Common myeloid progenitor, CD34-positive (primary cell): ENCODE results near the gene GPR39.
A peak's percentile ranks its signal among the peaks of the same experiment; 100 is the strongest.
"Not testable (repeated sequence)": the region's sequence is repeated elsewhere in the genome, so short reads cannot be mapped to it uniquely, and the experiment has no call there.

ENCODE experiments used
- CTCF ChIA-PET: fragments of 350-600 bp; sonication (Branson Sonifier 250); formaldehyde crosslinking; loops from one replicate; lab custom pipeline; 2021; ENCODE audit warnings: antibody characterized with exemption; lab: Charles Lee
- POLR2A ChIA-PET: fragments of 350-600 bp; sonication (Branson Sonifier 250); formaldehyde crosslinking; loops from one replicate; lab custom pipeline; 2021; ENCODE audit warnings: antibody characterized with exemption; lab: Charles Lee
- DNase-seq, 3 donors: peaks; one replicate each; pipeline versions ENCODE4 v3.0.0 to v3.0.0-alpha.2; 2013
- H3K27ac ChIP-seq, 2 experiments: 1 replicate in 1 of 2; 2 replicates in 1 of 2; pipeline ENCODE4 v1.7.0; 2013; ENCODE audit warnings: inconsistent platforms in 2 of 2, low read length in 2 of 2, mild to moderate bottlenecking in 2 of 2, low read depth in 1 of 2, moderate library complexity in 1 of 2; ENCODE audit not compliant: severe bottlenecking in 2 of 2, insufficient read depth in 1 of 2, poor library complexity in 1 of 2
- H3K27me3 ChIP-seq, 5 experiments: replicated peaks in 2 of 5; 1 replicate in 3 of 5; 2 replicates in 2 of 5; pipeline versions ENCODE4 v1.6.1 to v1.7.0; 2013; ENCODE audit warnings: low read length in 4 of 5, mild to moderate bottlenecking in 2 of 5, moderate library complexity in 2 of 5, inconsistent platforms in 1 of 5; ENCODE audit not compliant: insufficient read depth in 5 of 5, control insufficient read depth in 4 of 5
- H3K36me3 ChIP-seq, 4 experiments: 1 replicate in 2 of 4; 2 replicates in 2 of 4; pipeline versions ENCODE4 v1.6.1 to v1.7.0; 2013; ENCODE audit warnings: low read length in 3 of 4, control low read depth in 1 of 4, mild to moderate bottlenecking in 1 of 4; ENCODE audit not compliant: control insufficient read depth in 4 of 4, insufficient read depth in 4 of 4
- H3K4me1 ChIP-seq, 4 experiments: 1 replicate in 3 of 4; 2 replicates in 1 of 4; pipeline versions ENCODE4 v1.6.1 to v1.7.1; 2013; ENCODE audit warnings: low read length in 3 of 4, mild to moderate bottlenecking in 3 of 4, control low read depth in 1 of 4, inconsistent platforms in 1 of 4, moderate library complexity in 1 of 4; ENCODE audit not compliant: control insufficient read depth in 4 of 4, insufficient read depth in 4 of 4; ENCODE audit errors: control extremely low read depth in 1 of 4
- H3K4me3 ChIP-seq, 7 experiments: 1 replicate in 4 of 7; 2 replicates in 3 of 7; pipeline versions ENCODE4 v1.5.1 to v1.7.0; 2013; ENCODE audit warnings: mild to moderate bottlenecking in 7 of 7, low read length in 6 of 7, moderate library complexity in 6 of 7, inconsistent platforms in 2 of 7, low read depth in 2 of 7, control low read depth in 1 of 7; ENCODE audit not compliant: insufficient read depth in 4 of 7, control insufficient read depth in 1 of 7; ENCODE audit errors: extremely low read depth in 1 of 7
- H3K9me3 ChIP-seq, 5 experiments: 1 replicate in 4 of 5; 2 replicates in 1 of 5; pipeline versions ENCODE4 v1.6.1 to v1.7.1; 2013; ENCODE audit warnings: low read length in 4 of 5, mild to moderate bottlenecking in 2 of 5, inconsistent platforms in 1 of 5, low read depth in 1 of 5, moderate library complexity in 1 of 5; ENCODE audit not compliant: control insufficient read depth in 4 of 5, insufficient read depth in 2 of 5; ENCODE audit errors: control extremely low read depth in 1 of 5
- WGBS: methylation state at CpG from one replicate; pipeline ENCODE4 v1.1.5; 2013; ENCODE audit not compliant: insufficient coverage; 5-methylcytosine and 5-hydroxymethylcytosine counted together

The GPR39 gene

GRCh38 chr2:132537061-132537460 lies 120.5 kb downstream of the GPR39 start:
- H3K27ac ChIP-seq, H3K36me3 ChIP-seq, H3K4me3 ChIP-seq, H3K9me3 ChIP-seq, DNase-seq, POLR2A ChIA-PET, H3K27me3 ChIP-seq, H3K4me1 ChIP-seq: not testable (repeated sequence)
- no CpG with 5 or more reads among the region's 1 CpG for WGBS
- CTCF ChIA-PET, result interaction anchor here (1.2 kb wide), 1 partner anchor 10 kb away, joined by 4 read pairs; no protein-coding TSS in a partner anchor

GRCh38 chr2:132538331-132538855 lies 121.8 kb downstream of the GPR39 start:
- POLR2A ChIA-PET, result no interaction called here
- Histone ChIP-seq H3K36me3 (no peaks in the 10 kb centered on the region), H3K4me3 (no peak overlapping the region), H3K27me3 (peaks cover 0 to 3% (median 0%) of the 10 kb centered on the region in 5 experiments), H3K9me3 (peaks cover 0 to 8% (median 0%) of the 10 kb centered on the region in 5 experiments), H3K4me1 (no peaks in the 10 kb centered on the region), H3K27ac (no peak overlapping the region)
- DNase-seq, result no peak
- 87% methylated on average over 4 of the region's 4 CpGs for WGBS
- CTCF ChIA-PET, result interaction anchor here (1.2 kb wide), 1 partner anchor 9 kb away, joined by 4 read pairs; no protein-coding TSS in a partner anchor

- POLR2A ChIA-PET, result no interaction called here
- CTCF ChIA-PET, result no interaction called here
- no peaks in the 10 kb centered on the region for H3K36me3 ChIP-seq
- WGBS, result 76% methylated on average over 4 of the region's 4 CpGs
- DNase-seq, result no peak
- H3K27ac ChIP-seq, result no peak overlapping the region
- peaks cover 0 to 3% (median 0%) of the 10 kb centered on the region in 5 experiments for H3K27me3 ChIP-seq
- H3K4me1 ChIP-seq, result no peaks in the 10 kb centered on the region
- H3K9me3 ChIP-seq, result peaks cover 0 to 18% (median 3%) of the 10 kb centered on the region in 5 experiments
- no peak overlapping the region for H3K4me3 ChIP-seq
These were observed 123.6 kb downstream of the GPR39 start for GRCh38 chr2:132540166-132540565.

GRCh38 chr2:132542953-132543569 lies 126.5 kb downstream of the GPR39 start:
- H3K4me3 ChIP-seq, result no peak overlapping the region
- H3K9me3 ChIP-seq, result peaks cover 0 to 18% (median 3%) of the 10 kb centered on the region in 5 experiments
- ChIA-PET POLR2A (no interaction called here), CTCF (interaction anchor here (0.6 kb wide), 1 partner anchor 631 kb away, joined by 3 read pairs; no protein-coding TSS in a partner anchor)
- no peaks in the 10 kb centered on the region for H3K4me1 ChIP-seq
- no peaks in the 10 kb centered on the region for H3K36me3 ChIP-seq
- 67% methylated on average over 3 of the region's 4 CpGs for WGBS
- peaks cover 0 to 3% (median 0%) of the 10 kb centered on the region in 5 experiments for H3K27me3 ChIP-seq
- no peak for DNase-seq
- H3K27ac ChIP-seq, result no peak overlapping the region

GRCh38 chr2:132544006-132544630 lies 127.5 kb downstream of the GPR39 start:
- ChIA-PET CTCF (interaction anchor here (0.8 kb wide), 1 partner anchor 8 kb away, joined by 3 read pairs; no protein-coding TSS in a partner anchor), POLR2A (no interaction called here)
- Histone ChIP-seq H3K27me3 (peaks cover 0 to 3% (median 0%) of the 10 kb centered on the region in 5 experiments), H3K4me1 (no peaks in the 10 kb centered on the region), H3K4me3 (no peak overlapping the region), H3K27ac (no peak overlapping the region), H3K9me3 (peaks cover 0 to 18% (median 3%) of the 10 kb centered on the region in 5 experiments), H3K36me3 (no peaks in the 10 kb centered on the region)
- no peak for DNase-seq
- no CpG with 5 or more reads among the region's 1 CpG for WGBS

GRCh38 chr2:132547090-132547687 lies 130.6 kb downstream of the GPR39 start:
- no peaks in the 10 kb centered on the region for H3K4me1 ChIP-seq
- no peak overlapping the region for H3K4me3 ChIP-seq
- DNase-seq, result peak; percentile 38 to 75 (median 61)
- H3K9me3 ChIP-seq, result peaks cover 0 to 18% (median 3%) of the 10 kb centered on the region in 5 experiments
- peaks cover 0 to under 1% (median 0%) of the 10 kb centered on the region in 5 experiments for H3K27me3 ChIP-seq
- no peaks in the 10 kb centered on the region for H3K36me3 ChIP-seq
- ChIA-PET POLR2A (no interaction called here), CTCF (interaction anchor here (0.6 to 1.9 kb wide), 10 partner anchors 9 to 1749 kb away, joined by 3 to 9 read pairs (median 4); no protein-coding TSS in a partner anchor)
- WGBS, result no CpG with 5 or more reads among the region's 5 CpGs
- no peak overlapping the region for H3K27ac ChIP-seq
